Mucosa of rectum (tissue), 2 donors: ENCODE data around the gene ADGRL4.
"Not testable (repeated sequence)": the region's sequence is repeated elsewhere in the genome, so short reads cannot be mapped to it uniquely, and the experiment has no call there.

ENCODE experiments used
- H3K27ac ChIP-seq, 2 donors: one replicate each; pipeline ENCODE4 v1.7.0; 2013; ENCODE audit warnings: inconsistent platforms in 2 of 2, low read depth in 2 of 2, low read length in 2 of 2
- H3K27me3 ChIP-seq, 2 donors: one replicate each; pipeline ENCODE4 v1.7.0; 2013; ENCODE audit warnings: low read length in 2 of 2; ENCODE audit not compliant: control insufficient read depth in 2 of 2, insufficient read depth in 2 of 2
- H3K36me3 ChIP-seq, 2 donors: one replicate each; pipeline ENCODE4 v1.7.0; 2013; ENCODE audit warnings: low read length in 2 of 2; ENCODE audit not compliant: control insufficient read depth in 2 of 2, insufficient read depth in 2 of 2
- H3K4me1 ChIP-seq, 2 donors: one replicate each; pipeline ENCODE4 v1.7.0; 2013; ENCODE audit warnings: low read length in 2 of 2, mild to moderate bottlenecking in 1 of 2; ENCODE audit not compliant: control insufficient read depth in 2 of 2, insufficient read depth in 2 of 2
- H3K4me3 ChIP-seq, 2 donors: one replicate each; pipeline ENCODE4 v1.7.0; 2013; ENCODE audit warnings: low read length in 2 of 2
- H3K9ac ChIP-seq, 2 donors: one replicate each; pipeline ENCODE4 v1.7.0; 2013; ENCODE audit warnings: low read length in 2 of 2, low read depth in 1 of 2, mild to moderate bottlenecking in 1 of 2
- H3K9me3 ChIP-seq, 2 donors: one replicate each; pipeline ENCODE4 v1.7.0; 2013; ENCODE audit warnings: low read length in 2 of 2; ENCODE audit not compliant: control insufficient read depth in 2 of 2
- donor health status: healthy.
- donor health status: Normal muscosa, but diverticular disease.

ADGRL4 gene

DNA sequence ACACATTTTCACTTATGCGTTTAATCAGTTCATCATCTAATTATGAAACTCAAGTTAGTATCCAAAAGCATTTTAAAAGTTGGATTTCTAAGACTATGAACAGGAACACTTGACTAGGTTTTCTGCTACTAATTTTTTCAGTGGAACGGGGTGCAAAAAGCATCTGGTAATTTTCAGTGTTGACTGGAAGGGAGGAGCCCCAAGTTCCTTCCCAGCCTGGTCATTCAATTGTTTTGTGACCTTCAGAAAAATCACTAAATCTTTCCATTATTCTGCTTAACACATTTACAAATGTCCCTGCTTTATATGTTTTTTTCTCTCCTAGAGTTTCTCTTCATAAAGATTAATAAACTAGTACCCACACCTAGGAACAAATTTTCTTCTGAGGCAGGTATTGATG is 6.0 kb upstream of the ADGRL4 start:
- Histone ChIP-seq H3K4me3 (no peak overlapping the region), H3K27me3 (no peaks in the 10 kb centered on the region), H3K4me1 (no peaks in the 10 kb centered on the region), H3K36me3 (no peaks in the 10 kb centered on the region), H3K9ac (no peak overlapping the region), H3K9me3 (peaks cover 0 to 2% of the 10 kb centered on the region in 2 donors), H3K27ac (no peak overlapping the region)

DNA sequence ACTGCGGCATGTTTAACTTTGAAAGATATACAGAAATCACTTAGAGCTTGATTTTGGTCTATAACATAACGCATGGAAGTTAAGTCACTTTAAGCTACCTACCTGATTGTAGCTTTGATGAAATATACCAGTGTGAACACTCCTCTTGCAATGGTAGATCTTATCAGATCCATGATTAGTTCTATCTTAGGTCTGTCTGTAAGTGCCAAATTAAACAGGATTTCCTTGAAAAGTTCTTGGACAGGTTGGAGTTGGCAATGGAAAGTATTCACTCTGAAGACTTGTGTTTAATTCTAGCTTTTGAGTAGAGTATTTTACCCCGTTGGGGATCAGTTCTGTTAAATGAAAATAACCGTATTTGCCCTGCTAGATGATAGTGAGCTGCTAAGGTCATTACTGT is 4.1 kb upstream of the ADGRL4 start:
- no peaks in the 10 kb centered on the region for H3K36me3 ChIP-seq
- no peak overlapping the region for H3K27ac ChIP-seq
- no peaks in the 10 kb centered on the region for H3K4me1 ChIP-seq
- H3K27me3 ChIP-seq, result no peaks in the 10 kb centered on the region
- H3K4me3 ChIP-seq, result no peak overlapping the region
- H3K9ac ChIP-seq, result no peak overlapping the region
- peaks cover 2% of the 10 kb centered on the region in 2 donors for H3K9me3 ChIP-seq

DNA sequence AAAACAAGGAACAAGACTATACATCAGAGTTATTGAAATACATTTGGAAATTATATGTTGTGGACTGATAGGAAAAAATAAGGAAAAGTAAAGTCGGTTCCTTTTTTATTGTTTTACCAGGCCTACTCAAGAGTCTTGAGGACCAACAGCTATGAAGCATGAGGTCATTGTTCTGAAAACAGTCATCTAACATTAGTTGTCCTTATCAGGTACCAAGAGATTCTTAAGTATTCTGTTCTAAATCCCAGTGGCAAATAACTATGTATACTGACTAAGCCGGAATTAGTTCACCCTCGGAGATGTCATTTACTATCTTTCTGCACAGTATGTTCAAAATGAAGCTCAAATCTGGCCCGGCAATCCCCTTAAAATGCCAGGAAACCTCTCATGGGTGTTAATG is 585 bp downstream of the ADGRL4 start:
- peaks cover 2% of the 10 kb centered on the region in 2 donors for H3K9me3 ChIP-seq
- no peaks in the 10 kb centered on the region for H3K36me3 ChIP-seq
- H3K4me3 ChIP-seq, result peak overlapping the region in 1 of 2 donors; percentile 34
- H3K4me1 ChIP-seq, result no peaks in the 10 kb centered on the region
- no peaks in the 10 kb centered on the region for H3K27me3 ChIP-seq
- H3K27ac ChIP-seq, result peak overlapping the region; percentile 13 to 29
- no peak overlapping the region for H3K9ac ChIP-seq

DNA sequence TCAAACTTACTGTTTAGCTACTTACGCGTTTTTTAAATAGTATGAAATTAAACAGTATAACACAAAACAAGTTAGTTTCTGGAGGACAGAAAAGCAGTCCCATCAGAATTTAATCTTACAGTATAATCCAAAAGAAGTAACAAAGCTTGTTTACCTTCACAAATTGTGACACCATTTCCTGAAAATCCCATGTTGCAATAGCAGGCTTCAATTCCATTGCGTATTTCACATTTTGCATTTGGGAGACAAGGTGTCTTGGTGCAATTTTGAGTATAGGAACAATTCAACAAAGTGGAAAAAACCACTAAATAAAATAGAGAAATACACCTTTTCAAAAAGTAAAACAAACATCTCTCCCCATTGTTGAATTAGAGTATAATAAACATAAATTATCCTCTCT is 1.6 kb downstream of the ADGRL4 start:
- Histone ChIP-seq H3K4me3 (no peak overlapping the region), H3K27ac (no peak overlapping the region), H3K9ac (no peak overlapping the region)

DNA sequence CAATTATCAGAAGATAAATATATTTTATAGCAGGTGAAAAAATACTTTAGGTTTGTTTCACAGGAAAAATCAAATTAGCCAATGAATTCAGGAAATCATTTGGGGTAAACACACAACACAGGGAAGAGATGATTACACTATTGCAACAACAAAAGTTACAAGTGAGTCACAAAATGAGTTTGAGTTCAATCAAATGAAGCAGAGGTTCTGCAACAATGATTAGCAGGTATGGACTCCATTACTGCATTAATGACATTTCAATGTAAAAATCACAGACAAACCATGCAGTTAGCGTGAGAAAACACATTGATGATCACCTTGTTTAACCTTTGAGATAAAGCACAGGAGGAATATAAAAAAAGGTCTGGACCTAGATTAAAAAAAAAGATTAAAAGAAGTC is 9.7 kb downstream of the ADGRL4 start:
- Histone ChIP-seq H3K4me1 (no peaks in the 10 kb centered on the region), H3K27me3 (no peaks in the 10 kb centered on the region), H3K4me3 (no peak overlapping the region), H3K36me3 (no peaks in the 10 kb centered on the region), H3K9me3 (no peaks in the 10 kb centered on the region), H3K27ac (no peak overlapping the region), H3K9ac (no peak overlapping the region)

More for the DNA sequence above, 1.6 kb downstream of the ADGRL4 start:
- Histone ChIP-seq H3K27me3 (no peaks in the 10 kb centered on the region), H3K9me3 (peaks cover 2% of the 10 kb centered on the region in 2 donors), H3K36me3 (no peaks in the 10 kb centered on the region), H3K4me1 (no peaks in the 10 kb centered on the region)

DNA sequence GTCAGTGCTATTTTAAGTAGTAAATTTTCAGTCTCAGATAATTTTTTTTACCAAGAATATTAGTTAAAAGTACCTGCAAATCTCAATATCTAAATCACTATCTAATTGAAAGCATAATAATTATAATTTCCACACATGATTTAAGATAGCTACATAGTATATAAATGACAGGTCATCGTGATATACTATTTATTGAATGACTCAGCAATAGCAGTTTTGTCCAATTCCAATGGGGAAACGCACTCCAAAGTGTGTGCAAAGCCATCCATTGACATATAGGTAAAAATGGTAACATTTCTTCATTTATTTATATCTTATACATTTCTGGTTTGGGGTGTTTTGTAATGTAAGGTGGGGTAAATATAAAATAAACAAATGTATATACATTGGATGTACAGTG is 19.5 kb downstream of the ADGRL4 start:
- no peaks in the 10 kb centered on the region for H3K36me3 ChIP-seq
- no peak overlapping the region for H3K27ac ChIP-seq
- H3K9ac ChIP-seq, result no peak overlapping the region
- no peak overlapping the region for H3K4me3 ChIP-seq
- H3K9me3 ChIP-seq, result no peaks in the 10 kb centered on the region
- no peaks in the 10 kb centered on the region for H3K4me1 ChIP-seq
- H3K27me3 ChIP-seq, result no peaks in the 10 kb centered on the region

DNA sequence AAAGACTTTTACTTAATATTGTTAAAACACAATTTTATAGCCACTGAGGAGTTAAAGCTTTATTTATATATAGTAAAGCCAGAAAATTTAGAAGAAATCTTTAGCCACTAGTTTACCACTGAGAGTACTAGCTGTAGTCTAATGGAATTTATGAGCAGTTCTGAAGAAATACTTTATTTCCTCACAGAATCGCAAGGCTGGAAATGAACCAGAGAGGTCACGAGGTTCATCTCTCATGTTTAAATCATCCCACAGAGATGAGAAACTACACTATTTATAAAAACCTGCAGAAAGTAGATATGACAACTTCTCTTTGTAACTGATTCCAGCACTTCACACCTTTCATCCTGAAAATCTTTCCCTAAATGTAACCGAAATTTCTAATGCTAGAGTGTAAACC is 26.0 kb downstream of the ADGRL4 start:
- no peaks in the 10 kb centered on the region for H3K9me3 ChIP-seq
- H3K4me3 ChIP-seq, result no peak overlapping the region
- no peaks in the 10 kb centered on the region for H3K36me3 ChIP-seq
- H3K27me3 ChIP-seq, result no peaks in the 10 kb centered on the region
- H3K9ac ChIP-seq, result no peak overlapping the region
- no peak overlapping the region for H3K27ac ChIP-seq
- no peaks in the 10 kb centered on the region for H3K4me1 ChIP-seq

DNA sequence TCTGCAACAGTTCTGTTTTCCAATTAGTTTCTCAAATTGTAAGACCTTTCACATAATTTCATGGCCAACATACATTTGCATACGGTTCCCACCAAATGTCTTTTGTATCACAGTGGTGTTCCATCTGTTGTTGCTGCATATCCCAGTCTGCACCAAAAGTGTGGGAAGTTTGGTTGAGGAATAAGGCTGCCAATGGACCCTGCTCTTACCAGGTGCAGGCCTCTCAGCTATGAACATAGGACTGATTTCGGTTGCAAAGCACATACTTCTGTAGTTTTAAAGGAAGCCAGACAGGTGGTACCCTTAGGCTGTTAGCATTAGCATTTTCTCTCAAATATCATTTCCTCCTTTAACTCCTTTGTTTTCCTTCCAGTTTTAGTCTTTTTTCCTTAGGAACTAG is 33.8 kb downstream of the ADGRL4 start:
- Histone ChIP-seq H3K27me3 (no peaks in the 10 kb centered on the region), H3K9me3 (peaks cover 0 to 3% of the 10 kb centered on the region in 2 donors), H3K36me3 (no peaks in the 10 kb centered on the region), H3K9ac (no peak overlapping the region), H3K4me3 (no peak overlapping the region), H3K4me1 (no peaks in the 10 kb centered on the region), H3K27ac (no peak overlapping the region)

DNA sequence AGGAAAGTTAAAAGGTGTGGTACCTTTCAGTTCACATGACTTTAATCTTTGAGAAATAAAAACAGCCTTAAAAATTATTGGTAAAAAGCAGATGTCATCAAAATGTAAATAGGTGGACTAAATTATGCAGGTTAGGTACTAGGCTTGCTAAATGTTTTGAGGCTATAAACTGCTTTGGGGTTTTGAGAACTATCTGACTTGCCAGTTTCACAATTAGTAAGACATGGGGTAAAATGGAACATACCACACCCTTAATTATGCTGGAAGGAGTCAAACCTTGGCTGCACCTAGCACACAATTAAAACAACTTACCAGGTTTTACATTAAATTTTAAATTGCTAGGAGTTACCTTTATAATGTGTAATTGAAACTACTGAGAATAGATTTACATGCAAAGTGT is 39.4 kb downstream of the ADGRL4 start:
- H3K9ac ChIP-seq, H3K36me3 ChIP-seq, H3K27me3 ChIP-seq, H3K9me3 ChIP-seq, H3K4me1 ChIP-seq, H3K4me3 ChIP-seq, H3K27ac ChIP-seq: not testable (repeated sequence)

DNA sequence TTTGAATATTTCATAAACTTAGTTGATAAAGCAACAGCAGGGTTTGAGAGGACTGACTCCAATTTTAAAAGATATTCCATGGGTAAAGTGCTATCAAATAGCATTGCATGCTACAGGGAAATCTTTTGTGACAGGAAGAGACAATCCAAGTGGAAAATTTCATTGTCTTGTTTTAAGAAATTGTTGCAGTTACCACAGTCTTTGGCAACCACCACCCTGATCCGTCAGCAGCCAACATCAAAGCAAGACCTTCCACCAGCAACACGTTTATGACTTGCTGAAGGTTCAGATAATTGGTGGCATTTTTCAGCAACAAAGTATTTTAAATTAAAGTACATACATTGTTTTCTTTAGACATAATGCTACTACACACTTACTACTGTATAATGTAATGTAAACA is 47.8 kb downstream of the ADGRL4 start:
- Histone ChIP-seq H3K4me3 (no peak overlapping the region), H3K27me3 (no peaks in the 10 kb centered on the region), H3K27ac (no peak overlapping the region), H3K9ac (no peak overlapping the region), H3K36me3 (no peaks in the 10 kb centered on the region), H3K4me1 (no peaks in the 10 kb centered on the region), H3K9me3 (no peaks in the 10 kb centered on the region)

DNA sequence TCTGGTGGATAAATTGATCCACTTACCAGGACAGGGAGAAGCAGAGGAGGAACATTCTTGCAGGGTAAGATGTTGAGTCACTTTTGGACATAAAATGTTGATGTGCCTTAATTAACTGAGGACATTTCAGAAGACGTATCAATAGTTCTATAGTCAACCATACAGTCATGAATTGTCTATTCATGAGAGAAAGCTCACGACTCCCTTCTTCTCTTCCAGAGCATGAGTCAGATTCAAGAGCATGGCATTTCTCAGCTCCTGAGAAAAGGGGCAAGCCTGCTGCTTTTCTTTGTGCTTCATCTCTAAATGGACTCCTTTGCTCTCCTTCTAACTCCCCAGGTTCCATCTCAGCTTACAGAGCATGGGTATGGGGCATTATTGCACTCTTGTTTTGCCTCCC is 55.7 kb downstream of the ADGRL4 start:
- no peak overlapping the region for H3K27ac ChIP-seq
- no peaks in the 10 kb centered on the region for H3K9me3 ChIP-seq
- no peaks in the 10 kb centered on the region for H3K27me3 ChIP-seq
- H3K4me1 ChIP-seq, result no peaks in the 10 kb centered on the region
- no peak overlapping the region for H3K4me3 ChIP-seq
- H3K36me3 ChIP-seq, result no peaks in the 10 kb centered on the region
- no peak overlapping the region for H3K9ac ChIP-seq
